Upper lobe of right lung (tissue), 1 donor: Measurements from ENCODE around the gene SP6. TPM values are rescaled to one million over a fixed set of nuclear protein-coding genes. Genes with fewer than 3 reads are reported as not detected.

Experiments
- ATAC-seq: fragments of 200-7000 bp; cut with Tn5 transposase; one replicate; pipeline ENCODE4 v1.9.1; 2020; ENCODE audit warnings: mild to moderate bottlenecking, moderate library complexity
- DNase-seq: peaks from one replicate; pipeline ENCODE4 v3.0.0-alpha.2; 2020
- H3K27ac ChIP-seq: fragments of 200-600 bp; one replicate; pipeline ENCODE4 v1.8.0; 2022
- H3K27me3 ChIP-seq: fragments of 200-600 bp; one replicate; pipeline ENCODE4 v1.8.0; 2022; ENCODE audit warnings: mild to moderate bottlenecking
- H3K36me3 ChIP-seq: fragments of 200-600 bp; one replicate; pipeline ENCODE4 v1.8.0; 2022
- H3K4me1 ChIP-seq: fragments of 200-600 bp; one replicate; pipeline ENCODE4 v1.8.0; 2022
- H3K4me3 ChIP-seq: fragments of 200-600 bp; one replicate; pipeline ENCODE4 v1.8.0; 2022; ENCODE audit warnings: mild to moderate bottlenecking
- H3K9me3 ChIP-seq: fragments of 200-600 bp; one replicate; pipeline ENCODE4 v1.8.0; 2022
- intact Hi-C: fragments of 100-400 bp; cut with DNase I; formaldehyde crosslinking; loops from one replicate; pipeline ENCODE4 v1.11.0; 2022
- total RNA-seq: library from RNA; stranded (reverse); fragmentation: NEBNext Ultra II Directional; extraction: Animal tissue kit (Norgen Biotek cat#: 25700); gene quantifications from one replicate; pipeline ENCODE4 v1.2.1, GENCODE V29; 2021
- TF ChIP-seq, protein P1 (sequence below): fragments of 200-600 bp; IDR thresholded peaks from one replicate; pipeline ENCODE4 v1.8.0; 2022; ENCODE audit warnings: antibody characterized with exemption
- donor health status: DM: no; HTN: yes; CAD: no; lungs with severe emphysema.

The SP6 gene
- total RNA-seq, 1 donor from 2014 or later, result 8.5 TPM

DNA sequence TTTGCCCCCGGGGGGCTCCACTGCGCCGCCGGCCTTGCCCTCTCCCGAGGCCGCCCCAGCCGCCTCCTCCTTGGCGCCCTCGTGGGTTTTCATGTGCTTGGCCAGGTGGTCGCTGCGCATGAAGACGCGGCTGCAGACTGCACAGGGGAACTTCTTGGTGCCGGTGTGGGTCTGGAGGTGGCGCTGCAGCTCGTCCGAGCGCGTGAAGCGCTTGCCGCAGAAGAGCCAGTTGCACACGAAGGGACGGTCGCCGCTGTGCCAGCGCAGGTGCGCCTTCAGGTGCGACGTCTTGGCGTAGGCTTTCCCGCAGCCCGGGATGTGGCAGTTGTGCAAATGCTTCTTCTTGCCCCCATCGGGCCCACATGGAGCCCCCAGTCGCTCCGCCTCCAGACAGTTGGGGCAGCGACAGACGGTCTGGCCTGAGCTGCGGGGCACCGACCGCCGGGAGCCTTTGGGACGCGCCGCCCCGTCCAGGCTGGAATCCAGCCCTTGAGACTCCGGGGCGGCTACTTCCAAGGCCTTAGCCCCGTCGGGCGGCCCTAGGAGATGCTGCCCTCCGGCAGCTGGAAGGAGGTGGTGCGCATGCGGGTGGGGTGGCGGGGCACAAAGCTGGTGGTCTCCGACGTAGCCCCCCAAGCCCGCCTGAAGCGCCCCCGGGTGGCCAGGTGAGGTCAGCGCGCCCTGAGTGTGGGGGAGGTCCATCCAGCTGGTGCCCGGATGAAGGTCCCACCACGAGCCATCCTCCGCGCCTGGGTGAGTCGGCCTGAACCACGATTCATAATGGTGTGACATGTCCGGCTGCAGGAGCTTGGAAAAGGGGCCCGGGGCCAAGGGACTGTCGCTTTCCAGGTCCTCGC is 3.4 kb downstream of the SP6 start:
- ATAC-seq, result peak; percentile 5
- DNase-seq, result no peak
- Histone ChIP-seq H3K9me3 (no peaks in the 10 kb centered on the region), H3K36me3 (no peaks in the 10 kb centered on the region), H3K4me1 (peaks cover 24% of the 10 kb centered on the region), H3K27me3 (peaks cover 73% of the 10 kb centered on the region), H3K27ac (no peak overlapping the region), H3K4me3 (no peak overlapping the region)
- TF ChIP-seq, protein P1, sequence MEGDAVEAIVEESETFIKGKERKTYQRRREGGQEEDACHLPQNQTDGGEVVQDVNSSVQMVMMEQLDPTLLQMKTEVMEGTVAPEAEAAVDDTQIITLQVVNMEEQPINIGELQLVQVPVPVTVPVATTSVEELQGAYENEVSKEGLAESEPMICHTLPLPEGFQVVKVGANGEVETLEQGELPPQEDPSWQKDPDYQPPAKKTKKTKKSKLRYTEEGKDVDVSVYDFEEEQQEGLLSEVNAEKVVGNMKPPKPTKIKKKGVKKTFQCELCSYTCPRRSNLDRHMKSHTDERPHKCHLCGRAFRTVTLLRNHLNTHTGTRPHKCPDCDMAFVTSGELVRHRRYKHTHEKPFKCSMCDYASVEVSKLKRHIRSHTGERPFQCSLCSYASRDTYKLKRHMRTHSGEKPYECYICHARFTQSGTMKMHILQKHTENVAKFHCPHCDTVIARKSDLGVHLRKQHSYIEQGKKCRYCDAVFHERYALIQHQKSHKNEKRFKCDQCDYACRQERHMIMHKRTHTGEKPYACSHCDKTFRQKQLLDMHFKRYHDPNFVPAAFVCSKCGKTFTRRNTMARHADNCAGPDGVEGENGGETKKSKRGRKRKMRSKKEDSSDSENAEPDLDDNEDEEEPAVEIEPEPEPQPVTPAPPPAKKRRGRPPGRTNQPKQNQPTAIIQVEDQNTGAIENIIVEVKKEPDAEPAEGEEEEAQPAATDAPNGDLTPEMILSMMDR, result peak; percentile 18
- intact Hi-C loops, result no loop called here

GRCh38 chr17:47846716-47847340 is 4.1 kb downstream of the SP6 start:
- no peak for ATAC-seq
- intact Hi-C loops, result no loop called here
- H3K36me3 ChIP-seq, result no peaks in the 10 kb centered on the region
- H3K4me3 ChIP-seq, result no peak overlapping the region
- TF ChIP-seq, protein P1, result no peak
- no peaks in the 10 kb centered on the region for H3K9me3 ChIP-seq
- peaks cover 26% of the 10 kb centered on the region for H3K4me1 ChIP-seq
- H3K27ac ChIP-seq, result no peak overlapping the region
- H3K27me3 ChIP-seq, result peaks cover 65% of the 10 kb centered on the region
- DNase-seq, result no peak

- intact Hi-C loops, result no loop called here
- H3K9me3 ChIP-seq, result no peaks in the 10 kb centered on the region
- no peak overlapping the region for H3K4me3 ChIP-seq
- TF ChIP-seq, protein P1, result no peak
- DNase-seq (no peak), ATAC-seq (no peak)
- peaks cover 24% of the 10 kb centered on the region for H3K4me1 ChIP-seq
- H3K36me3 ChIP-seq, result no peaks in the 10 kb centered on the region
- H3K27me3 ChIP-seq, result peaks cover 54% of the 10 kb centered on the region
- H3K27ac ChIP-seq, result no peak overlapping the region
Observed at GRCh38 chr17:47845716-47846075, 5.3 kb downstream of the SP6 start.

GRCh38 chr17:47844814-47845715 is 5.9 kb downstream of the SP6 start:
- Histone ChIP-seq H3K4me1 (peaks cover 26% of the 10 kb centered on the region), H3K36me3 (no peaks in the 10 kb centered on the region), H3K9me3 (no peaks in the 10 kb centered on the region), H3K27me3 (peaks cover 48% of the 10 kb centered on the region), H3K27ac (no peak overlapping the region), H3K4me3 (no peak overlapping the region)
- TF ChIP-seq, protein P1, result peak; percentile 15
- intact Hi-C loops, result loop anchor here (5.0 kb wide), 1 partner anchor 47 kb away; no protein-coding TSS in a partner anchor
- no peak for ATAC-seq
- no peak for DNase-seq

DNA sequence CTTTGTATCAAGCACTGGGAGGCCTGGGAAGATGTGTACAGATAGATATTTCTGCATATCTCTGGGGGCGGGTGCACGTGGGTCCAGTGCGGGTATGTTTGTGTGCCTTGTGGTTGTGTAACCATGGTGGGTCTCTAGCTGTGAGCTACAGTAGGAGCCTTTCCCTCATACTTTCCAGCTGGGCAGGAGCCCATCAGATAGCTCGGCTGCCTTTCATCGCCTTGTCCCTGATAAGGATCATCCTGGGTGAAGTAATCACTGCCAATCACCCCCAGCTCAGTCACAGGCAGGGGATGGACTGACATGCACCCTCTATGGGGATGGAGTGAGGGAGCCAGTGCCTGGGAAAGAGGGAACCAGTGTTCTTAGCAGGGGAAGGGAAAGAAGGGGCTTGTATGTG is 6.7 kb downstream of the SP6 start:
- no peak for ATAC-seq
- TF ChIP-seq, protein P1, result no peak
- Histone ChIP-seq H3K4me3 (no peak overlapping the region), H3K27ac (no peak overlapping the region), H3K36me3 (no peaks in the 10 kb centered on the region), H3K27me3 (peaks cover 42% of the 10 kb centered on the region), H3K9me3 (no peaks in the 10 kb centered on the region), H3K4me1 (peaks cover 31% of the 10 kb centered on the region)
- DNase-seq, result no peak
- intact Hi-C loops, result loop anchor here (5.0 kb wide), 1 partner anchor 48 kb away; no protein-coding TSS in a partner anchor
